Calu3 (cell line): Measurements from ENCODE around the gene PPM1H. TPM values are rescaled to one million over a fixed set of nuclear protein-coding genes. Genes with fewer than 3 reads are reported as not detected.

Experiments
- BruUV-seq: library from RNA; stranded (reverse); fragments of 400-500 nt; replicated peaks from 2 replicates; lab custom pipeline; 2021; lab: Mats Ljungman, UMichigan
- CTCF ChIA-PET: fragments of 300-600 bp; sonication (Branson Sonifier 250); formaldehyde crosslinking; loops from one replicate; lab custom pipeline; 2022; ENCODE audit warnings: antibody characterized with exemption; lab: Charles Lee
- DNase-seq: peaks from one replicate; pipeline ENCODE4 v3.0.0; 2022
- H3K27ac Mint-ChIP-seq: one replicate; pipeline ENCODE4 v1.8.0; 2022; ENCODE audit warnings: mixed read lengths; ENCODE audit not compliant: unreplicated experiment
- H3K27me3 Mint-ChIP-seq: one replicate; pipeline ENCODE4 v1.8.0; 2022; ENCODE audit warnings: mixed read lengths; ENCODE audit not compliant: unreplicated experiment
- H3K36me3 Mint-ChIP-seq: one replicate; pipeline ENCODE4 v1.8.0; 2022; ENCODE audit warnings: mild to moderate bottlenecking, moderate library complexity, mixed read lengths; ENCODE audit not compliant: insufficient read depth, unreplicated experiment
- H3K4me1 Mint-ChIP-seq: one replicate; pipeline ENCODE4 v1.8.0; 2022; ENCODE audit warnings: mild to moderate bottlenecking, low read depth, mixed read lengths; ENCODE audit not compliant: unreplicated experiment
- H3K4me3 Mint-ChIP-seq: one replicate; pipeline ENCODE4 v1.8.0; 2022; ENCODE audit warnings: mild to moderate bottlenecking, low read depth, moderate library complexity, mixed read lengths; ENCODE audit not compliant: unreplicated experiment
- H3K9me3 Mint-ChIP-seq: one replicate; pipeline ENCODE4 v1.8.0; 2022; ENCODE audit warnings: low read depth, mixed read lengths; ENCODE audit not compliant: unreplicated experiment
- intact Hi-C: fragments of 100-400 bp; cut with micrococcal nuclease; formaldehyde crosslinking; loops from one replicate; pipeline ENCODE4 v1.10.0; 2022; ENCODE audit not compliant: unreplicated experiment
- total RNA-seq: library from RNA; stranded (reverse); gene quantifications from 2 replicates; pipeline ENCODE4 v1.2.3, GENCODE V29; 2022
- TF ChIP-seq, protein P1 (sequence below): fragments of 200-600 bp; IDR thresholded peaks from one replicate; pipeline ENCODE4 v1.8.0; 2022; ENCODE audit warnings: antibody characterized with exemption; ENCODE audit not compliant: unreplicated experiment

Gene PPM1H
- total RNA-seq, 1 experiment from 2014 or later: 36.7 TPM

DNA sequence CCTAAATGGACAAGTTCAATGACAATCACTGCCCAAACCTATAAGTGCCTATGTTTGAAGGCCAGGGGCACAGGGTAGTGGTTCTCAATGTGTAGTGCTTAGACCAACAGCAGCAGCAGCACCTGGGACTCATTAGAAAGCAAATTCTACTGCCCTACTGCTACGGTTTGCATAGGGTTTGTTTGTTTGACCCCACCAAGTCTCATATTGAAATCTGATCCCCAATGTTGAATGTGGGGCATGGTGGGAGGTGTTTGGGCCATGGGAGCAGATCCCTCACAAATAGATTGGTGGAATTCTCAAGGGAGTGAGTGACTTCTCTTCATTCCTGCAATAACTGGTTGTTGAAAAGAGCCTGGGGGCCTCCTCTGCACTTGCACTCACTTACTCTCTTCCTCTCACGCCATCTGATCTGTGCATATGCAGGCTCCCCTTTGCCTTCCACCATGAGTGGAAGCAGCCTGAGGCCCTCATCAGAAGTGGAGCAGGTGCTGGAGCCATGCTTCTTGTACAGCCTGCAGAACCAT, 39.5 kb downstream of the PPM1H start:
- no peak for DNase-seq
- Mint-ChIP-seq H3K27me3 (no peaks in the 10 kb centered on the region), H3K4me1 (peaks cover 44% of the 10 kb centered on the region), H3K9me3 (peaks cover 2% of the 10 kb centered on the region), H3K27ac (no peak overlapping the region), H3K36me3 (peaks cover 7% of the 10 kb centered on the region), H3K4me3 (no peak overlapping the region)
- intact Hi-C loops: no loop called here
- TF ChIP-seq, protein P1, sequence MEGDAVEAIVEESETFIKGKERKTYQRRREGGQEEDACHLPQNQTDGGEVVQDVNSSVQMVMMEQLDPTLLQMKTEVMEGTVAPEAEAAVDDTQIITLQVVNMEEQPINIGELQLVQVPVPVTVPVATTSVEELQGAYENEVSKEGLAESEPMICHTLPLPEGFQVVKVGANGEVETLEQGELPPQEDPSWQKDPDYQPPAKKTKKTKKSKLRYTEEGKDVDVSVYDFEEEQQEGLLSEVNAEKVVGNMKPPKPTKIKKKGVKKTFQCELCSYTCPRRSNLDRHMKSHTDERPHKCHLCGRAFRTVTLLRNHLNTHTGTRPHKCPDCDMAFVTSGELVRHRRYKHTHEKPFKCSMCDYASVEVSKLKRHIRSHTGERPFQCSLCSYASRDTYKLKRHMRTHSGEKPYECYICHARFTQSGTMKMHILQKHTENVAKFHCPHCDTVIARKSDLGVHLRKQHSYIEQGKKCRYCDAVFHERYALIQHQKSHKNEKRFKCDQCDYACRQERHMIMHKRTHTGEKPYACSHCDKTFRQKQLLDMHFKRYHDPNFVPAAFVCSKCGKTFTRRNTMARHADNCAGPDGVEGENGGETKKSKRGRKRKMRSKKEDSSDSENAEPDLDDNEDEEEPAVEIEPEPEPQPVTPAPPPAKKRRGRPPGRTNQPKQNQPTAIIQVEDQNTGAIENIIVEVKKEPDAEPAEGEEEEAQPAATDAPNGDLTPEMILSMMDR: no peak
- BruUV-seq: no TSS peak
- CTCF ChIA-PET: no interaction called here

DNA sequence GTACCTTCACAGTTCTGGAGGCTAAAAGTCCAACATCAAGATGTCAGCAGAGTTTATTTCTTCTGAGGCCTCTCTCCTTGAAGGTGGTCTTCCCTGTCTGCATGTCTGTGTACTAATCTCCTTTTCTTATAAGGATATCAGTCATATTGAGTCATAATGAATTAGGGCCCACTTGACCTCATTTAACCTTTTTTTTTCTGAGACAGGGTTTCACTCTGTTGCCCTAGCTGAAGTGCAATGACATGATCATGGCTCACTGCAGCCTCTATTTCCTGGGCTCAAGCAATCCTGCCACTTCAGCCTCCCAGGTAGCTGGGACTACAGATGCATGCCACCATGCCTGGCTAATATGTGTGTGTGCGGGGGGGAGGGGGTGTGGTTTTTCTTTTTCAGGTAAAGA, 41.7 kb downstream of the PPM1H start:
- no TSS peak for BruUV-seq
- peaks cover 35% of the 10 kb centered on the region for H3K4me1 Mint-ChIP-seq
- no peak overlapping the region for H3K27ac Mint-ChIP-seq
- H3K36me3 Mint-ChIP-seq: no peaks in the 10 kb centered on the region
- no peaks in the 10 kb centered on the region for H3K27me3 Mint-ChIP-seq
- no peak for DNase-seq
- TF ChIP-seq, protein P1: no peak
- H3K4me3 Mint-ChIP-seq: no peak overlapping the region
- CTCF ChIA-PET: interaction anchor here (0.6 to 1.2 kb wide), 2 partner anchors 45 to 157 kb away, joined by 3 to 6 read pairs; no protein-coding TSS in a partner anchor
- peaks cover 2% of the 10 kb centered on the region for H3K9me3 Mint-ChIP-seq
- intact Hi-C loops: loop anchor here (5.0 kb wide), 1 partner anchor 34 kb away; no protein-coding TSS in a partner anchor

DNA sequence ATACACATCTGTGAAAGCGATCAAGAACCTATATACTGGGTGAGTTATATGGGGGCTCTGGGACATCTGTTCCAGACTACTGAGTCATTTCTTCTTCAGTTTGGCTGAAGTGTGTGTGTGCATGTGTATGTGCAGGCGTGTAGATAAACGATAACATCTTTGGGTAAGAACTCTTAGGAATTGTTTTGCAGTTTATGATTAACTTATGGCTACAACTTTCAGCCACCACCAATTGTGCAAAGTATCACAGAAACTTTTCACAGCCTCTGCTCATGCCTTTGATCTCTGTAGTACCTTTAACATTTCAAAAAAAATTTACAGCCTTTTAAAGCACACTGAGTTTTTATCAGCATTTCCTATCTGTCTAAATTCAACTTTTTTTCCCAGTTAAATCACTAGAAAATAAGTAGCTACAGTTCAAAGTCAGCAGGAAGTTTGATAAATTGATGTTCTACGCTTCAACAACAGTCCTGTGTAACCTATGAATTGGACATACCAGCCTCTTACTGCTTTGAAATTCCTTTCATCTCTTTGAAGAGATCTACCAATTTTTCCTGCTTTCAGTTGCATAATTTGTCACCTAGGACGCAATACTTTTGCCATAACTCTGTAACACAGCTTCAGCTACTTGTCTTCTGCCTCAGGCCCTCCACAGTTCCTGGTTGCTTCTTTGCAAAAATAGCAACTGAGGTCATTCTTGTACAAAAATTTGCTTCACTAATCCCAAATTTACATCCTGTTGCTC, 43.0 kb downstream of the PPM1H start:
- CTCF ChIA-PET: interaction anchor here (0.6 to 1.2 kb wide), 2 partner anchors 44 to 130 kb away, joined by 4 to 6 read pairs; no protein-coding TSS in a partner anchor
- intact Hi-C loops: loop anchor here (5.0 kb wide), 1 partner anchor 35 kb away; no protein-coding TSS in a partner anchor
- H3K4me3 Mint-ChIP-seq: peak overlapping the region; percentile 13
- no peaks in the 10 kb centered on the region for H3K27me3 Mint-ChIP-seq
- TF ChIP-seq, protein P1: no peak
- no peak overlapping the region for H3K27ac Mint-ChIP-seq
- no peak for DNase-seq
- H3K36me3 Mint-ChIP-seq: no peaks in the 10 kb centered on the region
- no TSS peak for BruUV-seq
- peaks cover 25% of the 10 kb centered on the region for H3K4me1 Mint-ChIP-seq
- H3K9me3 Mint-ChIP-seq: peaks cover 2% of the 10 kb centered on the region

DNA sequence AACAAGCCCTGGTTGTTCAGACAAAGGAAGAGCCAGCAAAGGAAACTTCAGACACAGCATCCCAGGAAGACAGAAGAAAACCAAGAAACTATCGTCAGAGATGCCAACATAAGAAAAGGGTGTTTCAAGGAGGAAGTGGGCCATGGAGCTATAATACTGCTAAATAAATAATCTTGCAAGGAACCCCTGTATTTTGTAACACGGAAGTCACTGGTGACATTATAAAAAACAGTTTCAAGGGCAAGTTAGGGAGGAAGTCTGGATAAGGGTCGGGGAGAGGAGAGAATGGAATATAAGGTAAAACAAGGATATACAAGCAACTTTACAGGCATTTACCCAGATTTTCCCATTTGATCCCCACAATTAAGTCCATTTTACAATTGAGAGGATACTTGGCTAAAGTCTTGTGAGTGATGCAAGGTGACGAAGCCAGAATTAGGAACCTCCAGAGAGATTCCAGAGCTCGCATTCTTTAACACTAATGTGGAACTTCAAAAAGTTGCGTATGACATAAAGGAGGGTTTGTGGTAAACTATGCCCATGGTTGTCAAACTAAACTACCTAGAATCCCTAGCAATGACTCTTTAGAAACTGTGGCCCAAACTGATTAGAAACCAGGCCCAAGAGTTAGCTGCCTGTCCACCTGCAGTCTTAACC, 46.4 kb downstream of the PPM1H start:
- BruUV-seq: no TSS peak
- no peaks in the 10 kb centered on the region for H3K36me3 Mint-ChIP-seq
- TF ChIP-seq, protein P1: no peak
- intact Hi-C loops: no loop called here
- peaks cover 16% of the 10 kb centered on the region for H3K4me1 Mint-ChIP-seq
- no peaks in the 10 kb centered on the region for H3K9me3 Mint-ChIP-seq
- CTCF ChIA-PET: interaction anchor here (1.0 kb wide), 1 partner anchor 34 kb away, joined by 3 read pairs; no protein-coding TSS in a partner anchor
- no peak overlapping the region for H3K27ac Mint-ChIP-seq
- DNase-seq: no peak
- no peak overlapping the region for H3K4me3 Mint-ChIP-seq
- H3K27me3 Mint-ChIP-seq: no peaks in the 10 kb centered on the region
